ENCODE measurements around the gene SERTAD1. TPM values are rescaled to one million over a fixed set of nuclear protein-coding genes. Genes with fewer than 3 reads are reported as not detected.

Gene SERTAD1
- total and polyA plus RNA-seq, 2 of the 8 experiments (the other 6 are each of a cell fraction or from before 2014, with no cell fraction given) = 5.4 to 6.6 TPM

GRCh38 chr19:40457953-40458596, 32.3 kb upstream of the SERTAD1 start (continued):
- TF ChIP-seq KDM1A (IDR thresholded peaks at IDR 0.05; ENCODE audit: borderline replicate concordance, low read length) (no peak), SP1 (IDR thresholded peaks at IDR 0.05; ENCODE audit: low read depth, low read length) (no peak), EP300 (IDR thresholded peaks at IDR 0.05; ENCODE audit: borderline replicate concordance in 1 of 2, low read depth in 2 of 2, low read length in 2 of 2) (no peak), CTCF (IDR thresholded peaks at IDR 0.05; ENCODE audit: control extremely low read depth in 1 of 3, insufficient read depth in 1 of 3, low read depth in 1 of 3, low read length in 3 of 3) (no peak), POLR2A (IDR thresholded peaks at IDR 0.05; ENCODE audit: control extremely low read depth in 1 of 2, low read depth in 2 of 2, low read length in 2 of 2) (no peak), TBP (IDR thresholded peaks at IDR 0.05; ENCODE audit: low read depth, low read length) (no peak)
